Neural progenitor cell (in vitro differentiated cells): ENCODE data around the gene UBE2K. TPM values are rescaled to one million over a fixed set of nuclear protein-coding genes. Genes with fewer than 3 reads are reported as not detected.
"Not testable (repeated sequence)": the region's sequence is repeated elsewhere in the genome, so short reads cannot be mapped to it uniquely, and the experiment has no call there.

ENCODE experiments used
- DNase-seq: peaks from one replicate; pipeline ENCODE4 v3.0.0-alpha.2; 2016; ENCODE audit warnings: low spot score
- H2AFZ ChIP-seq: fragments of 200-600 bp; sonication (generic); replicated peaks from 2 replicates; pipeline ENCODE4 v1.6.1; 2016; ENCODE audit warnings: antibody characterized with exemption
- H3F3A ChIP-seq: fragments of 200-600 bp; sonication (generic); 2 replicates; pipeline ENCODE4 v1.6.1; 2016; ENCODE audit warnings: antibody characterized with exemption, low read depth
- H3K27ac ChIP-seq: fragments of 200-600 bp; sonication (generic); 2 replicates; pipeline ENCODE4 v1.5.1; 2016; ENCODE audit warnings: mild to moderate bottlenecking
- H3K27me3 ChIP-seq: fragments of 200-600 bp; sonication (generic); 2 replicates; pipeline ENCODE4 v1.6.1; 2016; ENCODE audit warnings: mild to moderate bottlenecking, moderate library complexity
- H3K36me3 ChIP-seq: fragments of 200-600 bp; sonication (generic); 2 replicates; pipeline ENCODE4 v1.5.1; 2016
- H3K4me1 ChIP-seq: fragments of 200-600 bp; sonication (generic); 2 replicates; pipeline ENCODE4 v1.6.1; 2016; ENCODE audit warnings: mixed run types
- H3K4me2 ChIP-seq: fragments of 200-600 bp; sonication (generic); 2 replicates; pipeline ENCODE4 v1.6.1; 2016
- H3K4me3 ChIP-seq: fragments of 200-600 bp; sonication (generic); 2 replicates; pipeline ENCODE4 v1.5.1; 2016
- H3K79me2 ChIP-seq: fragments of 200-600 bp; sonication (generic); 2 replicates; pipeline ENCODE4 v1.6.1; 2016; ENCODE audit warnings: low read depth
- H3K9ac ChIP-seq: fragments of 200-600 bp; sonication (generic); 2 replicates; pipeline ENCODE4 v1.6.1; 2016
- H3K9me3 ChIP-seq: fragments of 200-600 bp; sonication (generic); 2 replicates; pipeline ENCODE4 v1.5.1; 2016; ENCODE audit warnings: low read depth
- H4K20me1 ChIP-seq: fragments of 200-600 bp; sonication (generic); 2 replicates; pipeline ENCODE4 v1.6.1; 2016; ENCODE audit warnings: low read depth
- H3K27ac Mint-ChIP-seq: 3 replicates; pipeline ENCODE4 v1.8.0; 2021; ENCODE audit warnings: mixed read lengths
- H3K27me3 Mint-ChIP-seq: 2 replicates; pipeline ENCODE4 v1.8.0; 2022; ENCODE audit warnings: low read depth, mild to moderate bottlenecking, inconsistent platforms, moderate library complexity, mixed read lengths; ENCODE audit not compliant: insufficient read depth
- H3K36me3 Mint-ChIP-seq: 3 replicates; pipeline ENCODE4 v1.8.0; 2021; ENCODE audit warnings: mixed read lengths
- H3K4me1 Mint-ChIP-seq: 3 replicates; pipeline ENCODE4 v1.8.0; 2021; ENCODE audit warnings: mixed read lengths
- H3K4me3 Mint-ChIP-seq: 3 replicates; pipeline ENCODE4 v1.8.0; 2021; ENCODE audit warnings: mild to moderate bottlenecking, moderate library complexity, mixed read lengths
- H3K9me3 Mint-ChIP-seq: 3 replicates; pipeline ENCODE4 v1.8.0; 2020; ENCODE audit warnings: mixed read lengths
- CTCF ChIP-seq: fragments of 200-600 bp; sonication (generic); IDR thresholded peaks from 2 replicates; pipeline ENCODE4 v1.5.1; 2017; ENCODE audit warnings: antibody characterized with exemption, mild to moderate bottlenecking
- EZH2 ChIP-seq: fragments of 200-600 bp; sonication (generic); IDR thresholded peaks from 2 replicates; pipeline ENCODE4 v1.6.1; 2017; ENCODE audit warnings: antibody characterized with exemption, mild to moderate bottlenecking, moderate library complexity
- EZH2phosphoT487 ChIP-seq: fragments of 200-600 bp; sonication (generic); IDR thresholded peaks from 2 replicates; pipeline ENCODE4 v1.6.1; 2017; ENCODE audit warnings: antibody characterized with exemption
- total RNA-seq: library from RNA; depleted of rRNA; stranded (reverse); fragments of >200 nt; gene quantifications from 2 replicates; pipeline ENCODE4 v1.2.3, GENCODE V29; 2015; ENCODE audit warnings: low replicate concordance

The UBE2K gene
- total RNA-seq, 1 donor from 2014 or later = 61.8 TPM

- peaks cover 2% of the 10 kb centered on the region for H3K27me3 Mint-ChIP-seq
- Histone ChIP-seq H3K4me2 (no peak overlapping the region), H3K4me3 (no peak overlapping the region), H4K20me1 (no peaks in the 10 kb centered on the region), H3K79me2 (peaks cover 23% of the 10 kb centered on the region), H2AFZ (no peak overlapping the region), H3K36me3 (peaks cover 4% of the 10 kb centered on the region), H3K27ac (no peak overlapping the region), H3K9ac (no peak overlapping the region), H3K27me3 (no peaks in the 10 kb centered on the region), H3K4me1 (no peaks in the 10 kb centered on the region), H3F3A (peaks cover 15% of the 10 kb centered on the region), H3K9me3 (no peaks in the 10 kb centered on the region)
- DNase-seq = no peak
- peaks cover 21% of the 10 kb centered on the region for H3K36me3 Mint-ChIP-seq
- H3K9me3 Mint-ChIP-seq = no peaks in the 10 kb centered on the region
- H3K4me1 Mint-ChIP-seq = no peaks in the 10 kb centered on the region
- H3K4me3 Mint-ChIP-seq = no peak overlapping the region
- no peak overlapping the region for H3K27ac Mint-ChIP-seq
- TF ChIP-seq EZH2phosphoT487 = no peak
- TF ChIP-seq CTCF = no peak
- no peak for TF ChIP-seq EZH2
Measured at GRCh38 chr4:39770471-39770870, 72.5 kb downstream of the UBE2K start.

GRCh38 chr4:39770969-39771724, 73.2 kb downstream of the UBE2K start:
- Mint-ChIP-seq H3K4me1 (no peaks in the 10 kb centered on the region), H3K4me3 (no peak overlapping the region), H3K27me3 (peaks cover 2% of the 10 kb centered on the region), H3K9me3 (no peaks in the 10 kb centered on the region), H3K27ac (no peak overlapping the region), H3K36me3 (peaks cover 18% of the 10 kb centered on the region)
- no peak overlapping the region for H3K4me2 ChIP-seq
- H3K27ac ChIP-seq = no peak overlapping the region
- H3K4me1 ChIP-seq = no peaks in the 10 kb centered on the region
- H3K79me2 ChIP-seq = peaks cover 16% of the 10 kb centered on the region
- H2AFZ ChIP-seq = no peak overlapping the region
- no peak overlapping the region for H3K4me3 ChIP-seq
- no peak overlapping the region for H3K9ac ChIP-seq
- TF ChIP-seq EZH2phosphoT487 (no peak), CTCF (no peak), EZH2 (no peak)
- H3K27me3 ChIP-seq = no peaks in the 10 kb centered on the region
- H3K9me3 ChIP-seq = no peaks in the 10 kb centered on the region
- peaks cover 4% of the 10 kb centered on the region for H3K36me3 ChIP-seq
- H4K20me1 ChIP-seq = no peaks in the 10 kb centered on the region
- peaks cover 15% of the 10 kb centered on the region for H3F3A ChIP-seq
- DNase-seq = no peak

- peaks cover 13% of the 10 kb centered on the region for H3K36me3 Mint-ChIP-seq
- H3K79me2 ChIP-seq, DNase-seq, H3K9ac ChIP-seq, H3K4me2 ChIP-seq, H3K9me3 Mint-ChIP-seq, H4K20me1 ChIP-seq, H3K27ac Mint-ChIP-seq, H3K4me1 ChIP-seq, H3K4me3 ChIP-seq, H3K27ac ChIP-seq, H3K4me1 Mint-ChIP-seq, H3K9me3 ChIP-seq, H3K27me3 ChIP-seq, H2AFZ ChIP-seq, H3K4me3 Mint-ChIP-seq, H3K27me3 Mint-ChIP-seq: not testable (repeated sequence)
- Histone ChIP-seq H3K36me3 (peaks cover 16% of the 10 kb centered on the region), H3F3A (peaks cover 40% of the 10 kb centered on the region)
Measured at GRCh38 chr4:39781988-39782387, 84.1 kb downstream of the UBE2K start.

GRCh38 chr4:39785083-39785482, 87.1 kb downstream of the UBE2K start:
- TF ChIP-seq CTCF = no peak
- no peak for TF ChIP-seq EZH2
- TF ChIP-seq EZH2phosphoT487 = no peak
- no peak overlapping the region for H3K27ac Mint-ChIP-seq

More at GRCh38 chr4:39785083-39785482, 87.1 kb downstream of the UBE2K start:
- H3K4me3 ChIP-seq = no peak overlapping the region
- Mint-ChIP-seq H3K9me3 (no peaks in the 10 kb centered on the region), H3K4me1 (no peaks in the 10 kb centered on the region), H3K36me3 (peaks cover 2% of the 10 kb centered on the region), H3K4me3 (no peak overlapping the region), H3K27me3 (peaks cover 5% of the 10 kb centered on the region)
- no peak overlapping the region for H2AFZ ChIP-seq
- no peaks in the 10 kb centered on the region for H3K79me2 ChIP-seq
- H3K4me2 ChIP-seq = no peak overlapping the region
- DNase-seq = no peak
- H3K9me3 ChIP-seq = no peaks in the 10 kb centered on the region
- H3F3A ChIP-seq = peaks cover 39% of the 10 kb centered on the region
- H4K20me1 ChIP-seq = no peaks in the 10 kb centered on the region
- no peaks in the 10 kb centered on the region for H3K36me3 ChIP-seq
- peak overlapping the region; percentile 67 for H3K27ac ChIP-seq
- no peaks in the 10 kb centered on the region for H3K4me1 ChIP-seq
- H3K27me3 ChIP-seq = no peaks in the 10 kb centered on the region
- H3K9ac ChIP-seq = no peak overlapping the region
